Mesothelial cell of epicardium (in vitro differentiated cells): Measurements from ENCODE around the gene CNTN4. TPM values are rescaled to one million over a fixed set of nuclear protein-coding genes. Genes with fewer than 3 reads are reported as not detected.

Experiments
- DNase-seq, 2 experiments: peaks; one replicate each; pipeline ENCODE4 v3.0.0; 2021; ENCODE audit warnings: low spot score in 2 of 2; ENCODE audit not compliant: unreplicated experiment in 2 of 2
- H3K27ac Mint-ChIP-seq: 2 replicates; pipeline ENCODE4 v1.8.0; 2021; ENCODE audit warnings: mixed read lengths
- H3K27me3 Mint-ChIP-seq: 2 replicates; pipeline ENCODE4 v1.8.0; 2021; ENCODE audit warnings: low read depth, mixed read lengths
- H3K36me3 Mint-ChIP-seq: 2 replicates; pipeline ENCODE4 v1.8.0; 2021; ENCODE audit warnings: mixed read lengths
- H3K4me1 Mint-ChIP-seq: 2 replicates; pipeline ENCODE4 v1.8.0; 2021; ENCODE audit warnings: mixed read lengths
- H3K4me3 Mint-ChIP-seq: 2 replicates; pipeline ENCODE4 v1.8.0; 2021; ENCODE audit warnings: mild to moderate bottlenecking, moderate library complexity, mixed read lengths
- H3K9me3 Mint-ChIP-seq: 2 replicates; pipeline ENCODE4 v1.8.0; 2021; ENCODE audit warnings: mixed read lengths
- total RNA-seq: library from RNA; stranded (reverse); gene quantifications from 3 replicates; pipeline ENCODE4 v1.2.1, GENCODE V29; 2021
- TF ChIP-seq, protein P1 (sequence below): fragments of 200-600 bp; sonication (generic); IDR thresholded peaks from one replicate; pipeline ENCODE4 v1.5.0; 2021; ENCODE audit warnings: antibody characterized with exemption; ENCODE audit not compliant: unreplicated experiment

CNTN4 gene
- total RNA-seq, 1 donor from 2014 or later = 68.9 TPM

DNA sequence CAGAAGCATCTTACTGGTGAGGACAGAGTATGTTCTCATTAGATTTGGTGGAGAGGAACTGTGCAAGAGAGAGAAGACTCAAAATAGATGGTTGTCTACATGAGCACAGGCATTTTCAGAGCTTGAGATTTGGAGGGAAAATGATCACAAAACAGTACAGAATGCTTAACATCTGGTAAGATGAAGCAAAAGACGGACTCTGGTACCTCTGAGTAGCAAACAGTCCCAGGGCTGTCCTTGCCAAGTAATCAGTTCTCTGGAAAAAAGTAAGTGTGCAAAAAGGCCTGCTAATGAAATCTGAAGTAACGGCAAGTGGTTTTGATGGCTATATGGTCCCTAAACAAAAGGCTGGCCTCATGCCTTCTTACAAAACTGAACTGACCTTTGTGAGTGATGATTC, 414.2 kb downstream of the CNTN4 start:
- no peaks in the 10 kb centered on the region for H3K27me3 Mint-ChIP-seq
- H3K9me3 Mint-ChIP-seq = no peaks in the 10 kb centered on the region
- no peaks in the 10 kb centered on the region for H3K36me3 Mint-ChIP-seq
- H3K4me3 Mint-ChIP-seq = no peak overlapping the region
- H3K4me1 Mint-ChIP-seq = peaks cover 12% of the 10 kb centered on the region
- H3K27ac Mint-ChIP-seq = no peak overlapping the region
- TF ChIP-seq, protein P1, sequence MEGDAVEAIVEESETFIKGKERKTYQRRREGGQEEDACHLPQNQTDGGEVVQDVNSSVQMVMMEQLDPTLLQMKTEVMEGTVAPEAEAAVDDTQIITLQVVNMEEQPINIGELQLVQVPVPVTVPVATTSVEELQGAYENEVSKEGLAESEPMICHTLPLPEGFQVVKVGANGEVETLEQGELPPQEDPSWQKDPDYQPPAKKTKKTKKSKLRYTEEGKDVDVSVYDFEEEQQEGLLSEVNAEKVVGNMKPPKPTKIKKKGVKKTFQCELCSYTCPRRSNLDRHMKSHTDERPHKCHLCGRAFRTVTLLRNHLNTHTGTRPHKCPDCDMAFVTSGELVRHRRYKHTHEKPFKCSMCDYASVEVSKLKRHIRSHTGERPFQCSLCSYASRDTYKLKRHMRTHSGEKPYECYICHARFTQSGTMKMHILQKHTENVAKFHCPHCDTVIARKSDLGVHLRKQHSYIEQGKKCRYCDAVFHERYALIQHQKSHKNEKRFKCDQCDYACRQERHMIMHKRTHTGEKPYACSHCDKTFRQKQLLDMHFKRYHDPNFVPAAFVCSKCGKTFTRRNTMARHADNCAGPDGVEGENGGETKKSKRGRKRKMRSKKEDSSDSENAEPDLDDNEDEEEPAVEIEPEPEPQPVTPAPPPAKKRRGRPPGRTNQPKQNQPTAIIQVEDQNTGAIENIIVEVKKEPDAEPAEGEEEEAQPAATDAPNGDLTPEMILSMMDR = no peak
- DNase-seq = no peak

DNA sequence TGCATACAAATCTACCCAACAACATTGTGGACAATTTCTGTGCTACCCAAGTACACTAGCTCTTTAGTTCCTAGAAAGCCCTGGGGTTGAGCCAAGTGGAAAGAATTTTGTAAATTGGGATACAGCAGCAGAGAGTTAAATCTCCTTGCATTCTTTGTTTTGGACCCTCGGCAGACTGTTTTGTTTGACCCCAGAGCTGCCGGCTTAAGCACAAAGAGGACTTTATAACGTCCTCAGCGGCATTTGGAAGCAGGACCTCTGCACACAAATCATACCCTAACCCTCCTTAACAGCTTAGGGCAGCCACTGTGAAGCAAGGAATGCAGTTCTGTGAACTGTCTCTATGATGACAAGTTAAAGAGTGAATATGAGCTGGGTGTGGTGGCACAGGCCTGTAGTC, 415.3 kb downstream of the CNTN4 start:
- Mint-ChIP-seq H3K27ac (no peak overlapping the region), H3K36me3 (peaks cover 5% of the 10 kb centered on the region), H3K4me3 (no peak overlapping the region), H3K9me3 (peaks cover 5% of the 10 kb centered on the region), H3K27me3 (no peaks in the 10 kb centered on the region), H3K4me1 (peaks cover 12% of the 10 kb centered on the region)
- DNase-seq = no peak
- TF ChIP-seq, protein P1 = no peak

DNA sequence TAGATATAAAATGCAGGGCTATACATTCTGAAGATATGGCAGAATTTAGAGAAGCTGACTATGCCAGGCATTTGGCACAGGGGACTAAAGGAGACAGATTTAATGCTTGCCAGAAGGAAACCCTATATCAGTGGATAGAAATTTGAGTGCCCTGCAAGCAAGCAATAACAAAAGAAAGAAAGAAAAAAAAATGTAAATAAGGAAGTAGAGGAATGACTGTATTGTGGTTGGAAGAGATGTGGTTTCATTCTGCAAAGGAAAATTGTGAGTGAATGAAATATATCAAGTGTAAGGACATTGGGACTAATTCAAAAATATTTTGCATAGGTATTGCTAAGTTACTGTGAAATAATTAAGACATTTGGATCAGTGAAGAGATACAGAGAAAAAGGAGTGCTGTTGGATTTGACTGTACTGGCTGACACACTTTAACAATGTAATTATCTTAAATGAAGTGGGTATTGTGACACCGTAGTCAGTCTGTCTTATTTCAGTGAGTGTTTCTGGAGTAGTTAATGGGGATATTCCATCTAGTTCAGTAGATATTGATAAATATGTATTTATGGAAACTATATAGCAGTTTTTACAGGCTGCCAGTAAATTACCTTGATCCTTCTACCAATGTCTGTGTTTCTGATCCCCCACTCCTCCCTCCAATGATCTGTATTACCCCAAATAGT, 418.2 kb downstream of the CNTN4 start:
- Mint-ChIP-seq H3K9me3 (peaks cover 9% of the 10 kb centered on the region), H3K27me3 (no peaks in the 10 kb centered on the region), H3K4me1 (peaks cover 5% of the 10 kb centered on the region), H3K27ac (no peak overlapping the region), H3K4me3 (no peak overlapping the region), H3K36me3 (peaks cover 7% of the 10 kb centered on the region)
- DNase-seq = no peak
- TF ChIP-seq, protein P1 = no peak

- DNase-seq = no peak
- TF ChIP-seq, protein P1 = no peak
- Mint-ChIP-seq H3K4me3 (no peak overlapping the region), H3K36me3 (peaks cover 7% of the 10 kb centered on the region), H3K4me1 (peaks cover 5% of the 10 kb centered on the region), H3K9me3 (peaks cover 9% of the 10 kb centered on the region), H3K27me3 (no peaks in the 10 kb centered on the region), H3K27ac (no peak overlapping the region)
These were observed 419.0 kb downstream of the CNTN4 start for GRCh38 chr3:2517500-2518172.

GRCh38 chr3:2523281-2523836, 424.7 kb downstream of the CNTN4 start:
- H3K9me3 Mint-ChIP-seq = peaks cover 12% of the 10 kb centered on the region
- no peak overlapping the region for H3K4me3 Mint-ChIP-seq
- TF ChIP-seq, protein P1 = no peak
- H3K36me3 Mint-ChIP-seq = peaks cover 7% of the 10 kb centered on the region
- H3K27me3 Mint-ChIP-seq = no peaks in the 10 kb centered on the region
- DNase-seq = no peak
- peaks cover 12% of the 10 kb centered on the region for H3K4me1 Mint-ChIP-seq
- H3K27ac Mint-ChIP-seq = no peak overlapping the region
